GM23338 (cell line): ENCODE measurements around the gene IMMP2L. TPM values are rescaled to one million over a fixed set of nuclear protein-coding genes. Genes with fewer than 3 reads are reported as not detected.
"Not testable (repeated sequence)": the region's sequence is repeated elsewhere in the genome, so short reads cannot be mapped to it uniquely, and the experiment has no call there.

Source experiments
- ATAC-seq: fragments of 200-7000 bp; cut with Tn5 transposase; 3 replicates; pipeline ENCODE4 v1.9.1; 2020
- DNase-seq: peaks from one replicate; pipeline ENCODE4 v3.0.0-alpha.2; 2015; ENCODE audit warnings: low spot score
- H2AFZ ChIP-seq: fragments of 200-600 bp; sonication (generic); 2 replicates; pipeline ENCODE4 v1.8.0; 2016; ENCODE audit warnings: antibody characterized with exemption, mild to moderate bottlenecking, moderate library complexity
- H3F3A ChIP-seq: fragments of 200-600 bp; sonication (generic); replicated peaks from 2 replicates; pipeline ENCODE4 v1.8.0; 2017; ENCODE audit warnings: antibody characterized with exemption, mixed run types, low read depth
- H3K27ac ChIP-seq: fragments of 200-600 bp; sonication (generic); 2 replicates; pipeline ENCODE4 v1.6.1; 2016; ENCODE audit warnings: low read depth
- H3K27me3 ChIP-seq: fragments of 200-600 bp; sonication (generic); 2 replicates; pipeline ENCODE4 v1.8.0; 2016; ENCODE audit warnings: mild to moderate bottlenecking, mixed run types, moderate library complexity; ENCODE audit not compliant: insufficient read depth
- H3K36me3 ChIP-seq: fragments of 200-600 bp; sonication (generic); 2 replicates; pipeline ENCODE4 v1.8.0; 2016; ENCODE audit warnings: mild to moderate bottlenecking; ENCODE audit not compliant: insufficient read depth
- H3K4me1 ChIP-seq: fragments of 200-600 bp; sonication (generic); 2 replicates; pipeline ENCODE4 v1.8.0; 2016; ENCODE audit warnings: mild to moderate bottlenecking, moderate library complexity; ENCODE audit not compliant: insufficient read depth
- H3K4me2 ChIP-seq: fragments of 200-600 bp; sonication (generic); 2 replicates; pipeline ENCODE4 v1.7.1; 2017; ENCODE audit warnings: mixed run types
- H3K4me3 ChIP-seq: fragments of 200-600 bp; sonication (generic); 2 replicates; pipeline ENCODE4 v1.6.1; 2016; ENCODE audit warnings: mixed run types
- H3K79me2 ChIP-seq: fragments of 200-600 bp; sonication (generic); replicated peaks from 2 replicates; pipeline ENCODE4 v1.8.0; 2017; ENCODE audit warnings: mild to moderate bottlenecking; ENCODE audit not compliant: insufficient read depth
- H3K9me2 ChIP-seq: fragments of 200-600 bp; sonication (generic); 2 replicates; pipeline ENCODE4 v1.8.0; 2017; ENCODE audit not compliant: insufficient read depth
- H4K20me1 ChIP-seq: fragments of 200-600 bp; sonication (generic); replicated peaks from 2 replicates; pipeline ENCODE4 v1.8.0; 2017; ENCODE audit warnings: mild to moderate bottlenecking; ENCODE audit not compliant: insufficient read depth
- H3K27ac Mint-ChIP-seq: 2 replicates; pipeline ENCODE4 v1.8.0; 2020; ENCODE audit warnings: inconsistent platforms, mild to moderate bottlenecking, moderate library complexity, mixed read lengths
- H3K27me3 Mint-ChIP-seq: 3 replicates; pipeline ENCODE4 v1.8.0; 2022; ENCODE audit warnings: low read depth, mild to moderate bottlenecking, moderate library complexity, mixed read lengths, inconsistent platforms; ENCODE audit not compliant: insufficient read depth, poor library complexity
- H3K36me3 Mint-ChIP-seq: 3 replicates; pipeline ENCODE4 v1.8.0; 2021; ENCODE audit warnings: low read depth, mild to moderate bottlenecking, inconsistent platforms, moderate library complexity, mixed read lengths
- H3K4me1 Mint-ChIP-seq: 3 replicates; pipeline ENCODE4 v1.8.0; 2020; ENCODE audit warnings: mild to moderate bottlenecking, inconsistent platforms, mixed read lengths
- H3K4me3 Mint-ChIP-seq: 3 replicates; pipeline ENCODE4 v1.8.0; 2021; ENCODE audit warnings: moderate library complexity, mild to moderate bottlenecking, inconsistent platforms, mixed read lengths
- H3K9me3 Mint-ChIP-seq: 3 replicates; pipeline ENCODE4 v1.8.0; 2020; ENCODE audit warnings: moderate library complexity, mild to moderate bottlenecking, inconsistent platforms, mixed read lengths
- CREB1 ChIP-seq: fragments of 250-450 bp; sonication (Bioruptor Pico); IDR thresholded peaks from 2 replicates; pipeline ENCODE4 v1.5.0; 2020; ENCODE audit warnings: low read depth, mild to moderate bottlenecking, moderate library complexity
- EZH2phosphoT487 ChIP-seq: fragments of 200-600 bp; sonication (generic); IDR thresholded peaks from one replicate; pipeline ENCODE4 v1.8.1; 2018; ENCODE audit warnings: antibody characterized with exemption; ENCODE audit not compliant: unreplicated experiment
- JUNB ChIP-seq: IDR thresholded peaks from one replicate; pipeline ENCODE4 v1.6.1; 2016; ENCODE audit warnings: antibody characterized with exemption; ENCODE audit not compliant: unreplicated experiment
- POLR2AphosphoS5 ChIP-seq: IDR thresholded peaks from 2 replicates; pipeline ENCODE4 v1.6.1; 2016; ENCODE audit warnings: antibody characterized with exemption, low read depth
- STAT1 ChIP-seq: IDR thresholded peaks from one replicate; pipeline ENCODE4 v1.6.1; 2016; ENCODE audit warnings: antibody characterized with exemption; ENCODE audit not compliant: unreplicated experiment
- ZNF114 ChIP-seq: fragments of 250-450 bp; sonication (Bioruptor Pico); IDR thresholded peaks from 2 replicates; pipeline ENCODE4 v1.5.0; 2020; ENCODE audit warnings: mild to moderate bottlenecking, moderate library complexity
- ZNF331 ChIP-seq: fragments of 250-450 bp; sonication (Bioruptor Pico); IDR thresholded peaks from 2 replicates; pipeline ENCODE4 v1.5.0; 2020; ENCODE audit warnings: low read depth, mild to moderate bottlenecking, moderate library complexity
- polyA plus RNA-seq: library from polyadenylated mRNA; unstranded; fragments of >200 nt; fragmentation: Nextera tagmentation; extraction: Ambion mirVana; gene quantifications from 2 replicates; pipeline ENCODE4 v1.2.1, GENCODE V29; 2016
- total RNA-seq: library from RNA; depleted of rRNA; stranded (reverse); fragments of >200 nt; shearing (Covaris generic); gene quantifications from 2 replicates; pipeline ENCODE4 v1.2.3, GENCODE V29; 2014
- TF ChIP-seq, protein P1 (sequence below): IDR thresholded peaks from 2 replicates; pipeline ENCODE4 v1.6.1; 2016; ENCODE audit warnings: antibody characterized with exemption
- TF ChIP-seq, protein P2 (sequence below): IDR thresholded peaks from one replicate; pipeline ENCODE4 v1.6.1; 2018; ENCODE audit warnings: antibody characterized with exemption; ENCODE audit not compliant: unreplicated experiment
- TF ChIP-seq, protein P3 (sequence below), 2 experiments: fragments of 200-600 bp in 1 of 2; sonication (generic) in 1 of 2; conservative IDR thresholded peaks; 2 replicates each; pipeline versions ENCODE4 v1.5.1 to v1.6.1; 2016 to 2017; ENCODE audit warnings: antibody characterized with exemption in 2 of 2, low read depth in 2 of 2, mild to moderate bottlenecking in 2 of 2, moderate library complexity in 1 of 2

IMMP2L gene
- total and polyA plus RNA-seq, 2 experiments from 2014 or later: 7.3 to 14.0 TPM

DNA sequence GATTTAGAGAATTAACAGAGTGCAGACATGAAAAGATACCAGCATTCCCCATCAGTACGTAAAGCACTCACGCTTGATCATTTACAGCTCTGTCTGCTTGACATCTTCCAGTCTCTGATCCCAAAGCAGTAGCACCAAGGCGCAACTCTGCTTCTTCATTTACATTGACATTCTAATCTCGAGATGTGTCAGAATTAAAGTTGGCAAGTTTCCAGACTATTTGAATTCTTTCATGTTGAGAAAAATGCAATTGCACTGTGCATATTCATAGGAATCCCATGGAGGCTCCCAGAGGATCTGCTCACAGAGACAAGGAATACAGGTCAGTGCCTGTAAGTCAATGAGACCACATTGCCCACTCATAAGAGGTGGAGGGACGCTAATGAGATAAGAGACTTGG lies 287.4 kb downstream of the IMMP2L start (continued):
- no peak for TF ChIP-seq ZNF114 (CRISPR knock-in tag)
- TF ChIP-seq, protein P1, sequence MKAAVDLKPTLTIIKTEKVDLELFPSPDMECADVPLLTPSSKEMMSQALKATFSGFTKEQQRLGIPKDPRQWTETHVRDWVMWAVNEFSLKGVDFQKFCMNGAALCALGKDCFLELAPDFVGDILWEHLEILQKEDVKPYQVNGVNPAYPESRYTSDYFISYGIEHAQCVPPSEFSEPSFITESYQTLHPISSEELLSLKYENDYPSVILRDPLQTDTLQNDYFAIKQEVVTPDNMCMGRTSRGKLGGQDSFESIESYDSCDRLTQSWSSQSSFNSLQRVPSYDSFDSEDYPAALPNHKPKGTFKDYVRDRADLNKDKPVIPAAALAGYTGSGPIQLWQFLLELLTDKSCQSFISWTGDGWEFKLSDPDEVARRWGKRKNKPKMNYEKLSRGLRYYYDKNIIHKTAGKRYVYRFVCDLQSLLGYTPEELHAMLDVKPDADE: no peak
- TF ChIP-seq STAT1: no peak
- TF ChIP-seq, protein P2, sequence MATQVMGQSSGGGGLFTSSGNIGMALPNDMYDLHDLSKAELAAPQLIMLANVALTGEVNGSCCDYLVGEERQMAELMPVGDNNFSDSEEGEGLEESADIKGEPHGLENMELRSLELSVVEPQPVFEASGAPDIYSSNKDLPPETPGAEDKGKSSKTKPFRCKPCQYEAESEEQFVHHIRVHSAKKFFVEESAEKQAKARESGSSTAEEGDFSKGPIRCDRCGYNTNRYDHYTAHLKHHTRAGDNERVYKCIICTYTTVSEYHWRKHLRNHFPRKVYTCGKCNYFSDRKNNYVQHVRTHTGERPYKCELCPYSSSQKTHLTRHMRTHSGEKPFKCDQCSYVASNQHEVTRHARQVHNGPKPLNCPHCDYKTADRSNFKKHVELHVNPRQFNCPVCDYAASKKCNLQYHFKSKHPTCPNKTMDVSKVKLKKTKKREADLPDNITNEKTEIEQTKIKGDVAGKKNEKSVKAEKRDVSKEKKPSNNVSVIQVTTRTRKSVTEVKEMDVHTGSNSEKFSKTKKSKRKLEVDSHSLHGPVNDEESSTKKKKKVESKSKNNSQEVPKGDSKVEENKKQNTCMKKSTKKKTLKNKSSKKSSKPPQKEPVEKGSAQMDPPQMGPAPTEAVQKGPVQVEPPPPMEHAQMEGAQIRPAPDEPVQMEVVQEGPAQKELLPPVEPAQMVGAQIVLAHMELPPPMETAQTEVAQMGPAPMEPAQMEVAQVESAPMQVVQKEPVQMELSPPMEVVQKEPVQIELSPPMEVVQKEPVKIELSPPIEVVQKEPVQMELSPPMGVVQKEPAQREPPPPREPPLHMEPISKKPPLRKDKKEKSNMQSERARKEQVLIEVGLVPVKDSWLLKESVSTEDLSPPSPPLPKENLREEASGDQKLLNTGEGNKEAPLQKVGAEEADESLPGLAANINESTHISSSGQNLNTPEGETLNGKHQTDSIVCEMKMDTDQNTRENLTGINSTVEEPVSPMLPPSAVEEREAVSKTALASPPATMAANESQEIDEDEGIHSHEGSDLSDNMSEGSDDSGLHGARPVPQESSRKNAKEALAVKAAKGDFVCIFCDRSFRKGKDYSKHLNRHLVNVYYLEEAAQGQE: no peak
- TF ChIP-seq JUNB: no peak
- no peak for TF ChIP-seq EZH2phosphoT487
- TF ChIP-seq ZNF331 (CRISPR knock-in tag): no peak

DNA sequence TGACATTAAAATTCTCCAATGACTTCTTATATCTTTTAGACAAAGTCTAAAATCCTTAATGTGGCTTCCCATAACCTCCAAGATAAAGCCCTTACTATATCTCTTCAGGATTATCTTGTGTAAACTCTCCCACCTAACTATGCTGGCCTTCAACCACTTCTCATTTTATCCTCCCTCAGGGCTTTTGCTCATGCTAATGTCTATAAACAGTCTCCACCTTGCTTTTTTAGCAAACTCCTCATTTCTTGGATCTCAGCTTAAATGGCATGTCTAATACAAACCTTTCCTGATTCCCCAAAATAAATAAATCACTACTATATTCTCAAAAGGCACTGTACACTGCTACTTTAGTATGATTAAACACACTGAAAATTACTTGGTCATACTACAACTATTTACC lies 290.2 kb downstream of the IMMP2L start:
- Mint-ChIP-seq H3K9me3 (no peaks in the 10 kb centered on the region), H3K27me3 (peaks cover 2% of the 10 kb centered on the region), H3K27ac (no peak overlapping the region), H3K4me3 (no peak overlapping the region), H3K36me3 (no peaks in the 10 kb centered on the region), H3K4me1 (peaks cover 19% of the 10 kb centered on the region)
- Histone ChIP-seq H3K79me2 (no peaks in the 10 kb centered on the region), H3K4me2 (no peak overlapping the region), H3K4me3 (no peak overlapping the region), H4K20me1 (no peaks in the 10 kb centered on the region), H3K27ac (no peak overlapping the region), H3K9me2 (no peaks in the 10 kb centered on the region), H3F3A (no peaks in the 10 kb centered on the region), H3K27me3 (no peaks in the 10 kb centered on the region), H3K36me3 (no peaks in the 10 kb centered on the region), H3K4me1 (peaks cover 4% of the 10 kb centered on the region; the same call in 1 of the 2 replicates), H2AFZ (no peak overlapping the region)
- ATAC-seq (no peak), DNase-seq (no peak)
- no peak for TF ChIP-seq POLR2AphosphoS5
- TF ChIP-seq, protein P2: no peak
- TF ChIP-seq ZNF331 (CRISPR knock-in tag): no peak
- no peak for TF ChIP-seq EZH2phosphoT487
- no peak for TF ChIP-seq CREB1 (CRISPR knock-in tag)
- TF ChIP-seq, protein P1: no peak
- TF ChIP-seq ZNF114 (CRISPR knock-in tag): no peak
- TF ChIP-seq, protein P3, sequence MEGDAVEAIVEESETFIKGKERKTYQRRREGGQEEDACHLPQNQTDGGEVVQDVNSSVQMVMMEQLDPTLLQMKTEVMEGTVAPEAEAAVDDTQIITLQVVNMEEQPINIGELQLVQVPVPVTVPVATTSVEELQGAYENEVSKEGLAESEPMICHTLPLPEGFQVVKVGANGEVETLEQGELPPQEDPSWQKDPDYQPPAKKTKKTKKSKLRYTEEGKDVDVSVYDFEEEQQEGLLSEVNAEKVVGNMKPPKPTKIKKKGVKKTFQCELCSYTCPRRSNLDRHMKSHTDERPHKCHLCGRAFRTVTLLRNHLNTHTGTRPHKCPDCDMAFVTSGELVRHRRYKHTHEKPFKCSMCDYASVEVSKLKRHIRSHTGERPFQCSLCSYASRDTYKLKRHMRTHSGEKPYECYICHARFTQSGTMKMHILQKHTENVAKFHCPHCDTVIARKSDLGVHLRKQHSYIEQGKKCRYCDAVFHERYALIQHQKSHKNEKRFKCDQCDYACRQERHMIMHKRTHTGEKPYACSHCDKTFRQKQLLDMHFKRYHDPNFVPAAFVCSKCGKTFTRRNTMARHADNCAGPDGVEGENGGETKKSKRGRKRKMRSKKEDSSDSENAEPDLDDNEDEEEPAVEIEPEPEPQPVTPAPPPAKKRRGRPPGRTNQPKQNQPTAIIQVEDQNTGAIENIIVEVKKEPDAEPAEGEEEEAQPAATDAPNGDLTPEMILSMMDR (conservative IDR thresholded peaks at IDR 0.05; ENCODE audit: low read depth in 2 of 2): no peak
- TF ChIP-seq JUNB: no peak

DNA sequence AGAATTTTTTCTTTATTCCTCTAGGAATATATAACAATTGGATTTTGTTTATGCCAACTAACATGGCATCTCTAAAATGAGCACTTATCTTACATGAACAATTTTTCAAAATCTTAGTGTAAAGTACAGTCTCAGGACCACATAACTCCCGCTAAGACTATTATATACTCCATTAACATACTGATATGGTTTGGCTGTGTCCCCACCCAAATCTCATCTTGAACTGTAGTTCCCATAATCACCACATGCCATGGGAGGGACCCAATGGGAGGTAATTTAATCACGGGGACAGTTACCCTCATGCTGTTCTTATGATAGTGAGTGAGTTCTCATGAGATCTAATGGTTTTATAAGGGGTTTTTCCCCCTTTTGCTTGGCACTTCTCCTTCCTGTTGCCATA lies 291.5 kb downstream of the IMMP2L start:
- not testable (repeated sequence) for H3K27ac Mint-ChIP-seq

More for the DNA sequence above, 291.5 kb downstream of the IMMP2L start:
- H2AFZ ChIP-seq, H3K36me3 Mint-ChIP-seq, H3K36me3 ChIP-seq, DNase-seq, H3K4me1 ChIP-seq, H3K4me2 ChIP-seq, H3K9me3 Mint-ChIP-seq, H3K4me3 ChIP-seq, H3K79me2 ChIP-seq, ATAC-seq, H3K27me3 Mint-ChIP-seq, H3K27me3 ChIP-seq, H3K9me2 ChIP-seq, H3K27ac ChIP-seq, H4K20me1 ChIP-seq, H3K4me3 Mint-ChIP-seq, H3F3A ChIP-seq: not testable (repeated sequence)
- H3K4me1 Mint-ChIP-seq: peaks cover 21% of the 10 kb centered on the region
